A673 (cell line): Measurements from ENCODE around the gene AMMECR1.

Experiments
- CTCF ChIP-seq: fragments of 300-800, 200-600 bp; sonication (generic); conservative IDR thresholded peaks from 2 replicates; pipeline ENCODE4 v1.5.1; 2017; ENCODE audit warnings: low read depth, mild to moderate bottlenecking, antibody characterized with exemption, low read length, moderate library complexity, mixed read lengths
- EZH2 ChIP-seq: fragments of 200-600 bp; sonication (generic); IDR thresholded peaks from 2 replicates; pipeline ENCODE4 v1.6.1; 2017; ENCODE audit warnings: borderline replicate concordance, low read depth, mild to moderate bottlenecking, mixed read lengths, antibody characterized with exemption, low read length; ENCODE audit not compliant: poor library complexity, severe bottlenecking

- TF ChIP-seq CTCF = no peak
- TF ChIP-seq EZH2 = no peak
Measured at GRCh38 chrX:110145311-110145710, 172.6 kb downstream of the AMMECR1 start.
